Measurements from ENCODE around the gene GALNT17.

The GALNT17 gene

DNA sequence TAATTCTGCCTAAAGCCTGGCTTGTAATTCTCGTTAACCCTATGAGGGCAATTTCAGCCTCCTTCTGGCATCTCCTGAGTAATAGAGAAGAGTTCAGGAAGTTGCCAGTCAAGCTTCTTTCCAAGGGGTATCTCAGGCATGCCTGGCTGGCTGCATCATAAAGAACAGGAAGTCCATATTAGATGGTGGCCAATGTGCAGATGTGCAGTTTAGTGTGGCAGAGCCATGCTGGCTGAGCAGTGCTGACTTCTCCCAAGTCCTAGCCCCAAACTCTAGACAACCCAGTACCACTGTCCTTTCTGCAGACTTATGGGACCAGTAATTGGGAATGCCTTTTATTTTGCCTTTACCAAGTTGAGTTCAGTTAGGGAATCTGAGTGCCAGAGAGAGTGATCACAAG is 517.9 kb downstream of the GALNT17 start:
- TF ChIP-seq, protein P1, sequence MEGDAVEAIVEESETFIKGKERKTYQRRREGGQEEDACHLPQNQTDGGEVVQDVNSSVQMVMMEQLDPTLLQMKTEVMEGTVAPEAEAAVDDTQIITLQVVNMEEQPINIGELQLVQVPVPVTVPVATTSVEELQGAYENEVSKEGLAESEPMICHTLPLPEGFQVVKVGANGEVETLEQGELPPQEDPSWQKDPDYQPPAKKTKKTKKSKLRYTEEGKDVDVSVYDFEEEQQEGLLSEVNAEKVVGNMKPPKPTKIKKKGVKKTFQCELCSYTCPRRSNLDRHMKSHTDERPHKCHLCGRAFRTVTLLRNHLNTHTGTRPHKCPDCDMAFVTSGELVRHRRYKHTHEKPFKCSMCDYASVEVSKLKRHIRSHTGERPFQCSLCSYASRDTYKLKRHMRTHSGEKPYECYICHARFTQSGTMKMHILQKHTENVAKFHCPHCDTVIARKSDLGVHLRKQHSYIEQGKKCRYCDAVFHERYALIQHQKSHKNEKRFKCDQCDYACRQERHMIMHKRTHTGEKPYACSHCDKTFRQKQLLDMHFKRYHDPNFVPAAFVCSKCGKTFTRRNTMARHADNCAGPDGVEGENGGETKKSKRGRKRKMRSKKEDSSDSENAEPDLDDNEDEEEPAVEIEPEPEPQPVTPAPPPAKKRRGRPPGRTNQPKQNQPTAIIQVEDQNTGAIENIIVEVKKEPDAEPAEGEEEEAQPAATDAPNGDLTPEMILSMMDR (IDR thresholded peaks at IDR 0.05; ENCODE audit: control insufficient read depth, extremely low read depth, insufficient read depth): no peak
- no peak overlapping the region for H3K4me3 ChIP-seq (ENCODE audit: low read depth, low read length)
- no peak for DNase-seq (ENCODE audit: low read depth)

DNA sequence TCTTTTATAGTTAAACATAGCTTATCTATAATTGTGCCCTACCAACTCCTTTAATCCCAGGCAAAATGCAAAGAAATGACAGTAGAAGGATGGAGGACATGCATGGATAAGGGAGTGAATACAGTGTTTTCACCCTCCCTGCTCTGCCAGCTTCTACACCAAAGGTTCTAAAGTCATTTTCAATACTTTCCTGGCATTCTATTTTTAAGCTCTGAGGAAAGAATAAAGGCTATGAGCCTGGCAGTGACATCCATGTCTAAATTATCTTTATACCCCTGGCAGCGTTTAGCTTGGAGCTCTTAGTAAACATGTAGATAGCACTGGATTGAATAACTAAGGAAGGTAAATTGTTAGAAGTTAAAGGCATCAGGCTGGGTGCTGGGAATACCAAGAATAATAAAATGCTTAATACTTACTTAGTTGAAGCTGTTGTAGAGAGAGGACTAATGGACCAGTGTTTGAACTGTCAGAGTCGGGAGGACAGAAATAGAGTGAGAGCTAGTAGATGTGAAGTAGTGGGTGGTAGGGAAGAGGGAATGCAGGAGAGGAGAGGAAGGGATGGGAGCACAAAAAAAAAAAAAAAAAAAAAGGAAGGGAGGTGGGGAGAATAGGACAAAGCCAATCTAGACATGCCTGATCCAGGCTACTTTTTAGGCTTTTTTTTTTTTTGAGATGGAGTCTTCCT is 518.9 kb downstream of the GALNT17 start:
- TF ChIP-seq, protein P1 (IDR thresholded peaks at IDR 0.05; ENCODE audit: control insufficient read depth, extremely low read depth, insufficient read depth): no peak
- DNase-seq (ENCODE audit: low read depth): no peak
- H3K4me3 ChIP-seq (ENCODE audit: low read depth, low read length): no peak overlapping the region

DNA sequence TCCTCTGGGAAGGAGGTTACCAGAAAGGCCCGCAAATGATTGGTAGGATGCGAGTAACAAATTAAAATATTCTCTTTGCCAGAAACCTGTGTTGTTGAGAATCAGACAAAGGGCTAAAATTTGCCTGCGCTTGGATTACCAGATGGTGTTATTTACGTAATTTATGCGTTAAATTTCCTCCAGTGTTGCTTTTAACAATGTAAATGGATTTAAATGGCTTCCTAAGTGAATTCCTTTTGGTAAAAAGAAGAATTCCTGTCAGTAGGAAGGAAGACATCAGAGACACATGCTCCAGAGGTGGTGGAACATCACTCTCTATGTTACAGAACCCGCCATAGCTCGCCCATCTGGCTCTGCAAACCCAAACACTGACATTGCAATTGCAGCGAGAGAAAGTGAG is 520.6 kb downstream of the GALNT17 start:
- TF ChIP-seq, protein P1 (IDR thresholded peaks at IDR 0.05; ENCODE audit: control insufficient read depth, extremely low read depth, insufficient read depth): no peak
- DNase-seq (ENCODE audit: low read depth): no peak
- no peak overlapping the region for H3K4me3 ChIP-seq (ENCODE audit: low read depth, low read length)

DNA sequence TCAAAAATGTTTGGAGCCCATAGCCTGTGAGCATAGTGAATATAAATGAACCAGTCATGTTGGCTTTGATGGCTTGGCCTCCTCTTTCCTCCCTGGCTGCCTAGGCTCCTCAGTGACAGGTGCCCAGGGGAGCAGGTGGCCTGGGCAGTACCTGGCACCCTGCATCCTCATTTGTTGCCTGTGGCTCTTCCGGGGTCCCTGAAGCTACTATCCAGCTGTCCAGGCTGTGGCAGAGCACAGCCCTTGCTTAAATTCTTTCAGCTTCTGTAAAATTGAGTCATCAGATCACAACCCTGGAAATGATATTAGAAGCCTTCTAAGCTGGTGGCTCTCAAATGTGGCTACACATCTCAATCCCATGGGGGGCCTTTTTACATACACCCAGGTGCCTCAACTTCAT is 525.4 kb downstream of the GALNT17 start:
- no peak overlapping the region for H3K4me3 ChIP-seq (ENCODE audit: low read depth, low read length)
- DNase-seq (ENCODE audit: low read depth): no peak
- TF ChIP-seq, protein P1 (IDR thresholded peaks at IDR 0.05; ENCODE audit: control insufficient read depth, extremely low read depth, insufficient read depth): no peak

DNA sequence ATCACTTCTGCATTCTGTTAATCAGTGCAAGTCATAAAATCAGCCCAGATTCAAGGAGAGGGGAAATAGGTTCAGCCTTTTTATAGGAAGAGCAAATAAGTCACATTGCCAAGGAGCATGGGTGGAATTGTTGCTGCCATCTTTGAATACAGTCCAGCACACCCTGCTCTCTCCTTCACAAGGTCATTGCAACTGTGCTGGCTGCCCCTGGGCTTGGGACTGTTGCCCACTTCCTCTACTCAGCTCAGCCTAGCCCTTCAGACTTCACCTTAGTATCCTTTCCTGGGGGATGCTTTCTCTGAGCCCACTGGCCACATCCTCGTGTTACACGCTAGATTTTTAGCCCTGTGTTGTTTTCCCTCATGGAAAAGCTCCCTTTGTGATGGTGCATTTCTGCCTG is 527.7 kb downstream of the GALNT17 start:
- TF ChIP-seq, protein P1 (IDR thresholded peaks at IDR 0.05; ENCODE audit: control insufficient read depth, extremely low read depth, insufficient read depth): no peak
- no peak overlapping the region for H3K4me3 ChIP-seq (ENCODE audit: low read depth, low read length)
- no peak for DNase-seq (ENCODE audit: low read depth)

DNA sequence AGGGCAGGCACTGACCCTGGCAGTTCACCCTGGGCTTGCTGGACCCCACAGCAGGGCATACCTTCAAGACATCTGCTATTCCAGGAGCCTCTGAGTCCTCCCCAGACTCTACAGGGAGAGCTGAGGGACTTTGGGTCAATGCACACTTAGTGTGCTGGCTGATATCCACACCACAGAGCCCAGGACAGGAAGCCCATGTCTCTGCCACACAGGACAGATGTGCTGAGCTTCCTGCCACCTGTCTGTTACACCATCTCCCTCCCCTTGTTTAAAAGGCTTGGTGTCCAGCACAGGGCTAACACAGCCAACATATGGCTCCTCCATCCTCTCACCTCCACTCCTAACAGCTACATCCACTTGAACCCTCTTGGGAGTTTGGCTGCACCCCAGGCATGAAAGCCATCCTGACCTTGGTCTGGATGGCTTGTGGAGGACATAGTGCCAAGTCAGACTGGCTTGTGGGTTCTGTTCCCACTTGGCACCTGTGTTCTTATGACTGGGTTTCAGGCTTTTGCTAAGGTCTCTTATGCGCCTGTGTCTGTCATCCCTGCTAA is 529.8 kb downstream of the GALNT17 start:
- TF ChIP-seq, protein P1 (IDR thresholded peaks at IDR 0.05; ENCODE audit: control insufficient read depth, extremely low read depth, insufficient read depth): no peak
- no peak for DNase-seq (ENCODE audit: low read depth)
- no peak overlapping the region for H3K4me3 ChIP-seq (ENCODE audit: low read depth, low read length)

DNA sequence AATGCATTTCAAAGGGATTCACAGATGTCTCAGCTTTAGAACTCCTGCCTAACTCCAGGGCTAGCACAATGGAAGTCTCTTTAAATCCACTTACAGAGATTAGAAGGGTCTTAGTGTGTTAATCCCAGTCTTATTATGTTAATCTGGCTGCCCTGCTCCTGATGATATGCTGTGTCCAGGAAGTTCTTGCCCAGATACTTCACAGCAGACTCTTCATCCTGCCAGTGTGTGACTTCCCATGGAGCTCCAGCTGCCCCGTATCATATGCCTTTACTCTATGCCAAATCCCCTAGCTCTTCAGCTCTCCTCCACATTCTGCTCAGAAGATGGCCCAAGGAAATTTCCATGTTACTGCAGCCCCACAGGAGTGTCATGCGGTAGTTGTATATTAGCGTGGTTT is 533.8 kb downstream of the GALNT17 start:
- H3K4me3 ChIP-seq (ENCODE audit: low read depth, low read length): no peak overlapping the region
- DNase-seq (ENCODE audit: low read depth): no peak
- TF ChIP-seq, protein P1 (IDR thresholded peaks at IDR 0.05; ENCODE audit: control insufficient read depth, extremely low read depth, insufficient read depth): no peak

Measured in LNCaP clone FGC (cell line).